Measurements from ENCODE around the gene HACL1.

Gene HACL1

GRCh38 chr3:15553749-15554148 lies 47.6 kb downstream of the HACL1 start:
- Histone ChIP-seq H3K27ac (ENCODE audit: low read depth, low read length) (no peak overlapping the region), H3K4me1 (ENCODE audit: control insufficient read depth, low read depth, low read length) (no peaks in the 10 kb centered on the region), H3K27me3 (ENCODE audit: insufficient read depth, low read length, poor library complexity) (no peaks in the 10 kb centered on the region), H3K79me2 (ENCODE audit: control insufficient read depth, insufficient read depth, low read length) (no peaks in the 10 kb centered on the region), H3K9ac (ENCODE audit: low read length) (no peak overlapping the region), H2BK120ac (ENCODE audit: low read depth, low read length) (no peak overlapping the region), H4K5ac (ENCODE audit: low read length) (no peak overlapping the region), H3K4me3 (ENCODE audit: low read length) (no peak overlapping the region), H3K4me2 (ENCODE audit: low read length) (no peak overlapping the region), H4K8ac (ENCODE audit: low read depth, low read length) (no peak overlapping the region), H3K36me3 (ENCODE audit: control insufficient read depth, insufficient read depth, low read length) (no peaks in the 10 kb centered on the region), H2AK5ac (ENCODE audit: low read length) (no peak overlapping the region), H2BK5ac (ENCODE audit: low read length) (no peak overlapping the region), H2BK15ac (replicated peaks; ENCODE audit: low read depth) (no peak overlapping the region), H3K79me1 (ENCODE audit: low read length) (no peaks in the 10 kb centered on the region), H3K4ac (ENCODE audit: low read depth, low read length) (no peak overlapping the region), H3K56ac (ENCODE audit: low read length) (no peak overlapping the region), H3K23ac (ENCODE audit: low read length) (no peak overlapping the region), H3K18ac (ENCODE audit: low read length) (no peak overlapping the region)
- no CpG with 5 or more reads among the region's 3 CpGs for WGBS (ENCODE audit: extremely low coverage, insufficient coverage, low lambda C conversion rate)
- DNase-seq, result no peak

GRCh38 chr3:15551902-15552301 lies 49.5 kb downstream of the HACL1 start:
- no peak overlapping the region for H2BK5ac ChIP-seq (ENCODE audit: low read length)
- DNase-seq, result no peak
- no peak overlapping the region for H4K8ac ChIP-seq (ENCODE audit: low read depth, low read length)
- H3K18ac ChIP-seq (ENCODE audit: low read length), result no peak overlapping the region
- no peak overlapping the region for H3K4ac ChIP-seq (ENCODE audit: low read depth, low read length)
- no CpG with 5 or more reads among the region's 1 CpG for WGBS (ENCODE audit: extremely low coverage, insufficient coverage, low lambda C conversion rate)
- no peaks in the 10 kb centered on the region for H3K27me3 ChIP-seq (ENCODE audit: insufficient read depth, low read length, poor library complexity)
- no peaks in the 10 kb centered on the region for H3K4me1 ChIP-seq (ENCODE audit: control insufficient read depth, low read depth, low read length)
- H4K5ac ChIP-seq (ENCODE audit: low read length), result no peak overlapping the region
- no peak overlapping the region for H3K9ac ChIP-seq (ENCODE audit: low read length)
- no peak overlapping the region for H3K4me2 ChIP-seq (ENCODE audit: low read length)
- H3K4me3 ChIP-seq (ENCODE audit: low read length), result no peak overlapping the region
- no peak overlapping the region for H3K27ac ChIP-seq (ENCODE audit: low read depth, low read length)
- no peaks in the 10 kb centered on the region for H3K79me2 ChIP-seq (ENCODE audit: control insufficient read depth, insufficient read depth, low read length)
- H3K79me1 ChIP-seq (ENCODE audit: low read length), result no peaks in the 10 kb centered on the region
- no peak overlapping the region for H3K23ac ChIP-seq (ENCODE audit: low read length)
- no peak overlapping the region for H2BK120ac ChIP-seq (ENCODE audit: low read depth, low read length)
- no peaks in the 10 kb centered on the region for H3K36me3 ChIP-seq (ENCODE audit: control insufficient read depth, insufficient read depth, low read length)
- H3K56ac ChIP-seq (ENCODE audit: low read length), result no peak overlapping the region
- H2AK5ac ChIP-seq (ENCODE audit: low read length), result no peak overlapping the region
- no peak overlapping the region for H2BK15ac ChIP-seq (replicated peaks; ENCODE audit: low read depth)

GRCh38 chr3:15549846-15550245 lies 51.5 kb downstream of the HACL1 start:
- Histone ChIP-seq H3K4me1 (ENCODE audit: control insufficient read depth, low read depth, low read length) (no peaks in the 10 kb centered on the region), H3K23ac (ENCODE audit: low read length) (no peak overlapping the region), H4K8ac (ENCODE audit: low read depth, low read length) (no peak overlapping the region), H3K18ac (ENCODE audit: low read length) (no peak overlapping the region), H2BK5ac (ENCODE audit: low read length) (no peak overlapping the region), H3K36me3 (ENCODE audit: control insufficient read depth, insufficient read depth, low read length) (no peaks in the 10 kb centered on the region), H2AK5ac (ENCODE audit: low read length) (no peak overlapping the region), H3K4me2 (ENCODE audit: low read length) (no peak overlapping the region), H3K4me3 (ENCODE audit: low read length) (no peak overlapping the region), H3K79me1 (ENCODE audit: low read length) (no peaks in the 10 kb centered on the region), H3K56ac (ENCODE audit: low read length) (no peak overlapping the region), H3K27ac (ENCODE audit: low read depth, low read length) (no peak overlapping the region), H2BK15ac (replicated peaks; ENCODE audit: low read depth) (no peak overlapping the region), H3K79me2 (ENCODE audit: control insufficient read depth, insufficient read depth, low read length) (no peaks in the 10 kb centered on the region), H3K27me3 (ENCODE audit: insufficient read depth, low read length, poor library complexity) (no peaks in the 10 kb centered on the region), H4K5ac (ENCODE audit: low read length) (no peak overlapping the region), H2BK120ac (ENCODE audit: low read depth, low read length) (no peak overlapping the region), H3K9ac (ENCODE audit: low read length) (no peak overlapping the region), H3K4ac (ENCODE audit: low read depth, low read length) (no peak overlapping the region)
- DNase-seq, result no peak
- no CpG with 5 or more reads among the region's 6 CpGs for WGBS (ENCODE audit: extremely low coverage, insufficient coverage, low lambda C conversion rate)

GRCh38 chr3:15542614-15543013 lies 58.8 kb downstream of the HACL1 start:
- WGBS (ENCODE audit: extremely low coverage, insufficient coverage, low lambda C conversion rate), result no CpG with 5 or more reads among the region's 5 CpGs
- no peak overlapping the region for H3K4me3 ChIP-seq (ENCODE audit: low read length)
- no peak overlapping the region for H3K18ac ChIP-seq (ENCODE audit: low read length)
- no peak overlapping the region for H2BK15ac ChIP-seq (replicated peaks; ENCODE audit: low read depth)
- no peaks in the 10 kb centered on the region for H3K27me3 ChIP-seq (ENCODE audit: insufficient read depth, low read length, poor library complexity)
- H3K27ac ChIP-seq (ENCODE audit: low read depth, low read length), result no peak overlapping the region
- no peak overlapping the region for H3K56ac ChIP-seq (ENCODE audit: low read length)
- no peak overlapping the region for H3K4ac ChIP-seq (ENCODE audit: low read depth, low read length)
- no peaks in the 10 kb centered on the region for H3K36me3 ChIP-seq (ENCODE audit: control insufficient read depth, insufficient read depth, low read length)
- no peak overlapping the region for H2BK5ac ChIP-seq (ENCODE audit: low read length)
- DNase-seq, result no peak
- H4K8ac ChIP-seq (ENCODE audit: low read depth, low read length), result no peak overlapping the region
- no peak overlapping the region for H3K4me2 ChIP-seq (ENCODE audit: low read length)
- H3K79me1 ChIP-seq (ENCODE audit: low read length), result no peaks in the 10 kb centered on the region
- H3K9ac ChIP-seq (ENCODE audit: low read length), result no peak overlapping the region
- H3K23ac ChIP-seq (ENCODE audit: low read length), result no peak overlapping the region
- no peaks in the 10 kb centered on the region for H3K4me1 ChIP-seq (ENCODE audit: control insufficient read depth, low read depth, low read length)
- no peaks in the 10 kb centered on the region for H3K79me2 ChIP-seq (ENCODE audit: control insufficient read depth, insufficient read depth, low read length)
- H2AK5ac ChIP-seq (ENCODE audit: low read length), result no peak overlapping the region
- H4K5ac ChIP-seq (ENCODE audit: low read length), result no peak overlapping the region
- no peak overlapping the region for H2BK120ac ChIP-seq (ENCODE audit: low read depth, low read length)

- Histone ChIP-seq H2BK15ac (replicated peaks; ENCODE audit: low read depth) (no peak overlapping the region), H3K79me1 (ENCODE audit: low read length) (no peaks in the 10 kb centered on the region), H3K4me1 (ENCODE audit: control insufficient read depth, low read depth, low read length) (no peaks in the 10 kb centered on the region), H3K56ac (ENCODE audit: low read length) (no peak overlapping the region), H4K5ac (ENCODE audit: low read length) (no peak overlapping the region), H3K23ac (ENCODE audit: low read length) (no peak overlapping the region), H3K36me3 (ENCODE audit: control insufficient read depth, insufficient read depth, low read length) (no peaks in the 10 kb centered on the region), H3K27me3 (ENCODE audit: insufficient read depth, low read length, poor library complexity) (no peaks in the 10 kb centered on the region), H4K8ac (ENCODE audit: low read depth, low read length) (no peak overlapping the region), H3K4me2 (ENCODE audit: low read length) (no peak overlapping the region), H2BK120ac (ENCODE audit: low read depth, low read length) (no peak overlapping the region), H3K4ac (ENCODE audit: low read depth, low read length) (no peak overlapping the region), H2AK5ac (ENCODE audit: low read length) (no peak overlapping the region), H2BK5ac (ENCODE audit: low read length) (no peak overlapping the region), H3K79me2 (ENCODE audit: control insufficient read depth, insufficient read depth, low read length) (no peaks in the 10 kb centered on the region), H3K4me3 (ENCODE audit: low read length) (no peak overlapping the region), H3K27ac (ENCODE audit: low read depth, low read length) (no peak overlapping the region), H3K18ac (ENCODE audit: low read length) (no peak overlapping the region), H3K9ac (ENCODE audit: low read length) (no peak overlapping the region)
- no CpG with 5 or more reads among the region's 4 CpGs for WGBS (ENCODE audit: extremely low coverage, insufficient coverage, low lambda C conversion rate)
- DNase-seq, result no peak
These were observed 60.0 kb downstream of the HACL1 start for GRCh38 chr3:15541371-15541770.

- no peak overlapping the region for H4K8ac ChIP-seq (ENCODE audit: low read depth, low read length)
- H2AK5ac ChIP-seq (ENCODE audit: low read length), result no peak overlapping the region
- H3K36me3 ChIP-seq (ENCODE audit: control insufficient read depth, insufficient read depth, low read length), result no peaks in the 10 kb centered on the region
- H3K23ac ChIP-seq (ENCODE audit: low read length), result no peak overlapping the region
- H3K79me1 ChIP-seq (ENCODE audit: low read length), result no peaks in the 10 kb centered on the region
- no peak overlapping the region for H3K4me3 ChIP-seq (ENCODE audit: low read length)
- H3K27me3 ChIP-seq (ENCODE audit: insufficient read depth, low read length, poor library complexity), result no peaks in the 10 kb centered on the region
- H2BK120ac ChIP-seq (ENCODE audit: low read depth, low read length), result no peak overlapping the region
- H3K79me2 ChIP-seq (ENCODE audit: control insufficient read depth, insufficient read depth, low read length), result no peaks in the 10 kb centered on the region
- no peak overlapping the region for H4K5ac ChIP-seq (ENCODE audit: low read length)
- H3K9ac ChIP-seq (ENCODE audit: low read length), result no peak overlapping the region
- H3K18ac ChIP-seq (ENCODE audit: low read length), result no peak overlapping the region
- no peak overlapping the region for H3K56ac ChIP-seq (ENCODE audit: low read length)
- H3K27ac ChIP-seq (ENCODE audit: low read depth, low read length), result no peak overlapping the region
- H2BK15ac ChIP-seq (replicated peaks; ENCODE audit: low read depth), result no peak overlapping the region
- H3K4ac ChIP-seq (ENCODE audit: low read depth, low read length), result no peak overlapping the region
- WGBS (ENCODE audit: extremely low coverage, insufficient coverage, low lambda C conversion rate), result no CpG with 5 or more reads among the region's 1 CpG
- DNase-seq, result no peak
- no peak overlapping the region for H2BK5ac ChIP-seq (ENCODE audit: low read length)
- no peaks in the 10 kb centered on the region for H3K4me1 ChIP-seq (ENCODE audit: control insufficient read depth, low read depth, low read length)
- no peak overlapping the region for H3K4me2 ChIP-seq (ENCODE audit: low read length)
These were observed 62.3 kb downstream of the HACL1 start for GRCh38 chr3:15539066-15539465.
